ENCODE measurements around the gene GPR137B.

The GPR137B gene

DNA sequence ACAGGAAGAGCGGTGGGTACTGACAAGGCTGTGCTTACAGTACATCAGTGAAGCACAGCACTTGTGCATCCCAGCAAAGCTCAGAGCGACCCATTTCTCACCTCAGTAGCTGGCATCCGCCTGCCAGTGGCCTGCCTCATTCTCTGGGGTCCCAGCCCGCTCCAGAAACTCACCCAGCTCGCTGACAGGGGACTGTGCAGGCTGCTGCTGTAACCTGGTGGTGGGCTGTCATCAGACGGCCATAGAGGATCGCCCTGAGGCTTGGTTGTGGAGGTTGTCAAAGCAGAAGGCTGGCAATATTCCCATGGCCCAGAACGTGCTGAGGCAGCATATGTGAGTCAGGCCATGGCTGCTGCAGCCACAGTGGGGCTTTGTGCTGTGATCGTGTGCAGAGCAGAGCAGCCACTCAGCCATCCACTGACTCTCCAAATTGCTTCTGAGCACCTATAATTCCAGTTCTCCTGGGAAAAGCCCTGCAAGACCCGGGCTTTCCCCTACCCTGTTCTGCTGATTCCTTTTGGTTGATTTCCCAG lies 13.6 kb upstream of the GPR137B start:
- TF ChIP-seq, protein P1, sequence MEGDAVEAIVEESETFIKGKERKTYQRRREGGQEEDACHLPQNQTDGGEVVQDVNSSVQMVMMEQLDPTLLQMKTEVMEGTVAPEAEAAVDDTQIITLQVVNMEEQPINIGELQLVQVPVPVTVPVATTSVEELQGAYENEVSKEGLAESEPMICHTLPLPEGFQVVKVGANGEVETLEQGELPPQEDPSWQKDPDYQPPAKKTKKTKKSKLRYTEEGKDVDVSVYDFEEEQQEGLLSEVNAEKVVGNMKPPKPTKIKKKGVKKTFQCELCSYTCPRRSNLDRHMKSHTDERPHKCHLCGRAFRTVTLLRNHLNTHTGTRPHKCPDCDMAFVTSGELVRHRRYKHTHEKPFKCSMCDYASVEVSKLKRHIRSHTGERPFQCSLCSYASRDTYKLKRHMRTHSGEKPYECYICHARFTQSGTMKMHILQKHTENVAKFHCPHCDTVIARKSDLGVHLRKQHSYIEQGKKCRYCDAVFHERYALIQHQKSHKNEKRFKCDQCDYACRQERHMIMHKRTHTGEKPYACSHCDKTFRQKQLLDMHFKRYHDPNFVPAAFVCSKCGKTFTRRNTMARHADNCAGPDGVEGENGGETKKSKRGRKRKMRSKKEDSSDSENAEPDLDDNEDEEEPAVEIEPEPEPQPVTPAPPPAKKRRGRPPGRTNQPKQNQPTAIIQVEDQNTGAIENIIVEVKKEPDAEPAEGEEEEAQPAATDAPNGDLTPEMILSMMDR (conservative IDR thresholded peaks at IDR 0.05; ENCODE audit: low read depth, low read length) = no peak
- no peak for DNase-seq (ENCODE audit: low read depth)
- no peak overlapping the region for H3K4me3 ChIP-seq (ENCODE audit: low read length)

DNA sequence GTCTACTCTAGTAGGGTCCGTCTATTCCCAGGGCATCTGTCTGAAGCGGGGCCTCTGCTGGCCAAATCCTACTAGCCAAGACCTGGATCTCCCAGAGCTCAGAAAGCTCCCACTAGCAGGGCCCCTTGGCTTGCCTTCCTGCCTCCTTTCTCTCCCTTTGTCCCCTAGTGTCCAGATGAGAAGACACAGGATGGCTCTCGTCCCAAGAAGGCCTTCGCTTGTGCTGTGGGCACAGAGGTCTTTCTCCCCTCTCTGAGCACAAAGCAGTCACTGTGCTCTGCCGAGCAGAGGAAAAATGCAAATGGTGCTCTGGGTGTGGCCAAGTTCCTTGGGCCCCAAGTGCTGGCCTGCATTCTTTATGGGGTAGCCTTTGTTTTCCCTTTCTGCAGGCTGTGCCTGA lies 13.0 kb upstream of the GPR137B start:
- TF ChIP-seq, protein P1 (conservative IDR thresholded peaks at IDR 0.05; ENCODE audit: low read depth, low read length) = no peak
- no peak overlapping the region for H3K4me3 ChIP-seq (ENCODE audit: low read length)
- no peak for DNase-seq (ENCODE audit: low read depth)

DNA sequence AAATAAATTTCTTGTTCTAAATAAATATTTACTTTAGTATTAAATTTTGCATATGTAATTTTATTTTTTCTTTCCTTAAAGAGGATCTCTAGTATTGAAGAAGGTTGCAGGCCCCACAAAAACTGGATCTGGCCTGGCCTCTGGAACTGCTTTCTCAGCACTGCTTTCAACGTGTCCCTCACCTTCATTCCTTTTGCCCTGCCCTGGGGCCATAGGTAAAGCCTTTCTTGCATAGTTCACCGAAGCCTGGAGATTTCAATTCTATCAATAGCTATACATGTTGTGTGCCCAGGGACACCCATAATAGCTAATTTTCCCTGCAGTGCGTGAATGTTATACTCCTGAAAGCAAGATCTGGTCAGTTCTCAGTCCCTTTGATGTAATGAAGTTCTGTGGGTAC lies 12.0 kb upstream of the GPR137B start:
- TF ChIP-seq, protein P1 (conservative IDR thresholded peaks at IDR 0.05; ENCODE audit: low read depth, low read length) = no peak
- DNase-seq (ENCODE audit: low read depth) = no peak
- H3K4me3 ChIP-seq (ENCODE audit: low read length) = no peak overlapping the region

DNA sequence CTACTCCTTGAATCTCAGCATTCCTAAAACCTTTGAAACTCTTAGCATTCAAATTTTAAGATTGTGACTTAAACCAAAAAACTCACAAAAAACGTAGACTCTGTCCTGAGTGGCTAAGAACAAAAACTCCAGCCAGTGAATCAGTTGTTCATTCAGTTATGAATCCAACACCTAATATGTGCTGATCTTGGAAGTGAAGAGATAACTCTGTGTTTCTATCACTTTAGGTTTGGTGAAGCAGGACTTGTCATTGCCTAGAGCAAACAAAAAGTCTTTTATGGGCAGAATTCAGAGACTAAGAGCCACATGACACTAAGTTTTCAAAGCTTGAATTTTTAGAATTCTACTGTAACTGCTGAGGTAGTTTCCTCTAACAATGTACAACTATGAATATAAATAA lies 10.4 kb upstream of the GPR137B start:
- no peak for DNase-seq (ENCODE audit: low read depth)
- TF ChIP-seq, protein P1 (conservative IDR thresholded peaks at IDR 0.05; ENCODE audit: low read depth, low read length) = no peak

DNA sequence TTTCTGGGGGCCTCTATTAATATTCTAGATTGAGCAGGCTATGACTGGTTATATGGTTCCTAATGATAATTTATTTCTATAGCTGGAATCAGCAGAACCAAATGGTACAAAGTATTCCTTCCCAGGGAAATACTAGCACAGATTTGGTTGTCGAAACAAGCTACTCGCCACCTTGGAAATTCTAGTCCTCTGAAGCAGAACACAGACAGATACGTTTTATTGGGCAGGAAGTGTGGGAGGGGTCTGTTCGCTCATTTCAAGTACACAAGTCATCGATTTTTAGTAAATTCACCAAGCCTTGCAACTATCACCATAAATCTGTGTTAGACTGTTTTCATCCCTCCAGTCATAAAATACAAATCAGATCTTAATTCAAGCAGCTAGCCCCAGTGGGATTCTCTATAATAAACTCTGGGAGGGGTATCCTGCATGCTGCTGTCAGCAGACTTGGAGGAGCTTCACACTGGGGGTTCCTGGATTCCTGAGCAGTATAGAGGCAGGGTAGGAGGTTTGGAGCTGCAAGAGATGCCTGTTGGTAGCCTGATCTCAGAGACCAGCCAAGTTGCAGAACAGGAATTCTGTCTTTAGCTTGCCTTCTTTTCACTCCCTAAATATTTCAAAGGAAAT lies 9.8 kb upstream of the GPR137B start:
- TF ChIP-seq, protein P1 (conservative IDR thresholded peaks at IDR 0.05; ENCODE audit: low read depth, low read length) = no peak
- H3K4me3 ChIP-seq (ENCODE audit: low read length) = no peak overlapping the region
- no peak for DNase-seq (ENCODE audit: low read depth)

More for the DNA sequence above, 10.4 kb upstream of the GPR137B start:
- H3K4me3 ChIP-seq (ENCODE audit: low read length) = no peak overlapping the region

DNA sequence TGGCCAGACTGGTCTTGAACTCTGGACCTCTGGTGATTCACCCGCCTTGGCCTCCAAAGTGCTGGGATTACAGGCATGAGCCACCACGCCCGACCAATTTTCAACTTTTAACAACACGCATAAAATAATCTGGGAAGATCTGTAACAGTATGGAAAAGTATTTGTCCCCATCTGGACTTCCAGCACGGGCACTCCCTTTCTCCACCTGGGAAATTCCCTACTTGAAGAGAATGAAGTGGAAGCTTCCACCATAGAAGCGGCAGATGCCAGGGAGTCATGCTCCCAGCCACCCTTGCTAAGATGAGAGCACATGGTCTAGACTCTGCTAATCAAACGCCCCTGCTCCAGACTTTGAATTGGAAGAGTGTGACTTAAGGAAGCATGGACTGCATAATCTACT lies 9.0 kb upstream of the GPR137B start:
- no peak for DNase-seq (ENCODE audit: low read depth)
- TF ChIP-seq, protein P1 (conservative IDR thresholded peaks at IDR 0.05; ENCODE audit: low read depth, low read length) = no peak
- no peak overlapping the region for H3K4me3 ChIP-seq (ENCODE audit: low read length)

DNA sequence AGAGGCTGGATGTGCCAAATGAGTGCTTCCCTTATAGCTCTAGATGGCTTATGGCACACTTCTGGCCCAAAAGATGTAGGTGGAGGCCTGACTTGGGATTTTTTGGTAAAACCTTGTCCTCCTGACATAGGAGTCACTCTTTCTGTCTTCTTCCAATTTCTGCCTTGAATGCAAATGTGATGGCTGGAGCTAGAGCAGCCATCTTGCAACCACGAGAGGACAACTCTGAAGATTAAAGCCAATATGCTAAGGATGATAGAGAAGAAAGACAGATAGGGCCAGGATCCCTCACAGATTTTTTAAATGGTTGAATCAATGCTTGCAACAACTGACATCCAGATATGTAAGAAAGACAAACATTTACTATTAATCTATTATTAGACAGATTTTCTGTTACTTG lies 8.5 kb upstream of the GPR137B start:
- TF ChIP-seq, protein P1 (conservative IDR thresholded peaks at IDR 0.05; ENCODE audit: low read depth, low read length) = no peak
- no peak overlapping the region for H3K4me3 ChIP-seq (ENCODE audit: low read length)
- DNase-seq (ENCODE audit: low read depth) = no peak

All from retinal pigment epithelial cell (primary cell).